HG03558 (cell line): ENCODE results near the gene PRR29.
"Not testable (repeated sequence)": the region's sequence is repeated elsewhere in the genome, so short reads cannot be mapped to it uniquely, and the experiment has no call there.

Experiments used
- ATAC-seq: cut with Tn5 transposase; IDR thresholded peaks from one replicate; pipeline ENCODE4 v1.9.1; 2021; ENCODE audit warnings: moderate number of reproducible peaks; ENCODE audit not compliant: unreplicated experiment; ENCODE audit errors: extremely low read depth

The PRR29 gene

GRCh38 chr17:64008346-64008745, 10.2 kb downstream of the PRR29 start:
- no peak for ATAC-seq

DNA sequence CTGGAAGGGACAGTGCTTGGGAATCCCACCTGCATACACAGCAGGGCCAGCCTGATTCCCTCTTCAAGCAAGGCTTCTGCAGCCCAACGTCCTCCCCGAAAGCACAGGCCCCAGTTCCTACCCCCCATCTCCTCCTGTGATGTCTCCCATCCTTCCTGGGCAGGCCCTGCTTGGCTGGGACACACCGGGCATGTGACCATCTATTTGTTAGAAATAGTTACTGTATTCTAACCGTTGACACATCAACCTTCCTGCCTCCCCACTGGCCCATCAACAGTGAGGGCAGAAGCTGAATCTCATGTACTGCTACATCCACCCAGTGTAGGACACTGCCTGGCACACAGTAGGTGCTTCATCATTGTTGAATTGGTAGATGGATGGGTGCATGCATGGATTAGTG, 10.7 kb downstream of the PRR29 start:
- ATAC-seq, result no peak

GRCh38 chr17:64009571-64010402, 11.6 kb downstream of the PRR29 start:
- no peak for ATAC-seq

GRCh38 chr17:64015447-64015846, 17.3 kb downstream of the PRR29 start:
- no peak for ATAC-seq

DNA sequence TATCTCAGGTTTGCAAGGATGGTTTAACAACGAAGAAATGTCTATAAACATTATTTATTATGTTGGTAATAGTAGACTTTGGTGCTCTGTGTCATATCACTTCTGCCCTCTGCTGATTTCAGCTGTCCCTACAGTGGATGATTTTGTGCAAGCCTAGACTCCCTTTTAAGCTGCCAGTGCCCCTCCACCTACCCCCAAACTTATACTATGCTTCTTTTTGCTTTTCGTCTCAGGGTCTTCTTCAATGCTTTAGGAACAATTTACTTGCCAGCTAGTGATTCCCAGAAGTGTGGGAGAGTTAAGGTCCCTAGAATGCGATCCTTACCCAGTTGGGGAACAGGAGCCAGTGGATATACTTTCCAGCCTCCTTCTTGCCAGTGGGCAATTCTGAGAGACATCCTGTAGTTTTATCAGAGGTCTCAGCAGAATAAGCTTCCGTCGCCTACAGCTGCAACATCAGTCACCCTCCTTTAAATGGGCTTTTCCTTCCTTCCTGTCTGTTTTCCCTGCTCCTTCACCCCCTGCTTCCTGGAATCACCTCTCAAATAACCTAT, 18.2 kb downstream of the PRR29 start:
- ATAC-seq, result no peak

- no peak for ATAC-seq
Measured at GRCh38 chr17:64016974-64017373, 18.8 kb downstream of the PRR29 start.

- no peak for ATAC-seq
Measured at GRCh38 chr17:64017381-64017980, 19.3 kb downstream of the PRR29 start.

- not testable (repeated sequence) for ATAC-seq
Measured at GRCh38 chr17:64019551-64019961, 21.4 kb downstream of the PRR29 start.

DNA sequence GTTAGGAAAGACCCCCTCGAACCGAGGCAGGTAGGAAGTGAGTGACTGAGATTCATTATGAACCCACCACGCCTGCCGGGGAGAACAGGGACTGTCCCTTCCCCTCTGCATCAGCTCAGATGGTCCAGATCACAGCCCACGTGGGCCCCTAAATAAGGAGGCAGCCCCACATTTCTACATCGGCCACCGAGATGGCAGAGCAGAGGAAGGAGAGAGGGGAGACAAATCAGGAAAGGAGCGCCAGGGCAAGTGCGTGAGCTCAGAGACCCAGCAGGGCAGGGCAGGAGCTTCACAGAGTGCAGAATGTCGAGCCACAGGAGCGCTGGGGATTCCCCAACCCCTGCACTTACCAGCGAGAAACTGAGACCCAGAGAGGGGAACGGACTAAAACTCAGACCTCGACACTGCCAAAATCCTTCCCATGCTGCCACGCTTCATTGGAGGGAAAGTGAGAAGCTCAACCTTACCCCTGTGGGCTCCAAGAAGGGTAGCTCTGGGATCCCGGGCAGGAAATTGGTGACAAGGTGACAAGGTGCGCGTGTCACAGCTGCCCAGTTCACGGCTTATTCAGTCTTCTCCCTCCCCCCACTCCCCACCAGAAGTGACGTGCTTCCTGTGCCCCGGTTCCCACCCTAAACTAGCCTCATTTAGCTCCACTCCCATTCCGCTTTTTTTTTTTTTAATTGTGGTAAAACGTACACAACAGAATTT, 22.1 kb downstream of the PRR29 start, which contains the start of gene ICAM2:
Gene ICAM2 (minus strand): TSS at position 578 of the 711 bp plus-strand sequence. CDS start 13,942 bp downstream, outside the sequence.
- ATAC-seq, result no peak

- ATAC-seq, result no peak
Measured at GRCh38 chr17:64022611-64023063, 24.5 kb downstream of the PRR29 start.

- ATAC-seq, result no peak
Measured at GRCh38 chr17:64024215-64024654, 26.1 kb downstream of the PRR29 start.

DNA sequence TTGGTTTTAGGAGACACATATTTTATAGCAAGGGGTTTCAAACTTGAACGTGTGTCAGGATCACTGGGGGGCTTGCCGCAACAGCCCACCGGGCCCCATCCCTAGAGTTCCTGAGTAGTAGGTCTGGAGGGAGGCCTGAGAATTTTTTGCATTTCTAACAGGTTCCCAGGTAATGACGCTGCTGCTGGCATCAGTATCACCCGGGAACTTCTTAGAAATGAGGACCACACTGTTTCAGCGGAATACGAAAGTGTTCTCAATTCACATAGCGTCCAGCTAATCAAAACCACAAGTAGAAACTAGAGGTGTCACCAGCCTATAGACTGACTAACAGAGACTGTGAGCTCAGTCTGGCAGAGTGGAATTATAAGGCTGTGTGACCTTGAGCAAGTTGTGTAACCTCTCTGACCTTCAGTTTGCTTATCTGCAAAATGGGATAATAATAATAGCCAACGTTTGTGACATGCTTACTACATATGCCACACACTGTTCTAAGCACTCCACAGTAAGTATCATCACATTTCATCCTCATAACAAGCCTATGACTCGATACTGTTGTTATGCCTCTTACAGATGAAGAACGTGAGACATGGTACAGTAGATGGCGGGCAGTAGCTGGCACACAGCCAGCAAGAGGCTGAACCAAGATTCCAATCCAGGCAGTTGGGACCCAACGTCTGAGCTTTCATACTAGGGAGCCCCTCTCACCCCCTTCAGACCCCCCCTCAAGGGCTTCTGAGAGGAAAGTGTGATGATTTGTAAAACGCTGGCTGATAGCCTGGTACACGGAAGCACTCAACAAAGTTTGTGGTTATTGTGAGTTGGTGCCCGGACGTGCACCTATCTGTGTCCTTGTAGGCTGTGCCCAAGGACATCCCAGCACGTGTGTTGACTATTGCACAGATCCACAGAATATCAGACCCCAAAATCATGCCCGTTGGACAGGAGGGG, 26.9 kb downstream of the PRR29 start:
- ATAC-seq, result no peak

- no peak for ATAC-seq
Measured at GRCh38 chr17:64025732-64026294, 27.7 kb downstream of the PRR29 start.

- ATAC-seq, result no peak
Measured at GRCh38 chr17:64028874-64029464, 30.8 kb downstream of the PRR29 start.

DNA sequence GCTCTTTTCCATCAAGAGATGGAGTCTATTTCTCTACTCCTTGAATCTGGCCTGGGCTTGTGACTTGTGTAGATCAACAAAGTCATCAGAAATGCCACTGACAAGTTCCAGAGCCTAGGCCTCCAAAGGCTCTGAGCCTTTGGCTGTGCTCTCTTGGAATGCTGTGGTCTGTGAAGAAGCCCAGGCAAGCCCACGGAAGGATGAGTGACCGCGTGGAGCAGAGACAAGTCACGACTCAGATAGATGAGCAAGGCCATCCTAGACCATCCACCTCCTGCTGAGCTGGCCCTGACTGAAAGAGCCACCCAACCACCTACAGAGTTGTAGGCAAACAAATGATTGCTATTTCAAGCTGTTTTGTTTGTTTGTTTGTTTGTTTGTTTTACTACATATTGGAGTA, 33.9 kb downstream of the PRR29 start:
- no peak for ATAC-seq

- ATAC-seq, result no peak
Measured at GRCh38 chr17:64036198-64036922, 38.2 kb downstream of the PRR29 start.

- no peak for ATAC-seq
Measured at GRCh38 chr17:64037180-64037579, 39.0 kb downstream of the PRR29 start.

DNA sequence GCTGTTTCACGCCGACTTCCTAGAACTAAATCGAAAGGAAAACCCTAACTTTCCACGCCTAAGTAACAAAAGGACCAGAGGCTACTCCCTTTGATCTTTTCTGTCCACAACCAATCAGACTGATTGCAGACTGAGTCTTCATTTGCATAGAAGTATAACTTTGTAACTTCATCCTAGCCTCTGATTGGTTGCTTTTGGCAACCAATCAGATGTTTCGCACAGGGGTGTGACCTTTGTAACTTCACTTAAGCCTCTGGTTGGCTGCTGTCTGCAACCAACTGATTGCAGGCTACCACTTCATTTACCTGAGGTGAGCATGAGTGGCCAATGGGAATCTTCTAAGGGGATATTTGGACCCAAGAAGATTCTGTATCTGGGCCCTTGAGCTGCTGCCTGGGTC, 39.7 kb downstream of the PRR29 start:
- no peak for ATAC-seq
